NCI-H82 (cell line): Measurements from ENCODE around the gene CST5.
A peak's percentile ranks its signal among the peaks of the same experiment; 100 is the strongest.
"Not testable (repeated sequence)": the region's sequence is repeated elsewhere in the genome, so short reads cannot be mapped to it uniquely, and the experiment has no call there.

Experiments used
- DNase-seq: peaks from one replicate; lab custom pipeline; 2025; lab: John Stamatoyannopoulos, UW

CST5 gene

DNA sequence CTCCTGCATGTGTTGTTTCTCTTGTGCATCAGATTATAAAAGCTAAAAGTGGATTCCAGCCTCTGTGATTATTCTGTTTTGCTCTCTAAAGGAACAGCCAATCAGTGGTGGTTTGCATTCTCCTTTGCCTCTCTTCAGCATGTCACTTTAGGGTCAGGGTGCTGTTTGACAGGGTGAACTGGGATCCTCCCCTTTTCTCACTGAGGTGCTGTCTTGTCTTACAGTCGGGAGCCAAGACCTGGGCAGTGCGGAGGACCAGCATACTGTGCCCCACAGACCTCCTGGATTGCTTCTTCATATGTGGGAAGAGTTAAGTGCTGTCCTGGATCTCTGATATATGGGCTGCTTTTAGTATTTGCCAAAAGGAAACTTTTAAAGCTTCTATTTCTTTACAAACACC lies 37.9 kb downstream of the CST5 start:
- no peak for DNase-seq

DNA sequence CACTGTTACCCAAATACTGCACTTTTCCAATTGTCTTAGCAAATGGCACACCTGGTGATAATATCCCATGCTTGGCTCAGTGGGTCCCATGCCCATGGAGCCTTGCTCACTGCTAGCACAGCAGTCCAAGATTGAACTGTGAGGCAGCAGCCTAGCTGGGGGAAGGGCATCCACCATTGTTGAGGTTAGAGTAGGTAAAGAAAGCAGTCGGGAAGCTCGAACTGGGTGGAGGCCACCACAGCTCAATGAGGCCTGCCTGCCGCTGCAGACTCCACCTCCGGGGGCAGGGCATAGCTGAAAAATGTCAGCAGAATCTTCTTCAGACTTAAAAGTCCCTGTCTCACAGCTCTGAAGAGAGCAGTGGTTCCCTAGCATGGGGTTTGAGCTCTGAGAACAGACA lies 43.8 kb downstream of the CST5 start:
- DNase-seq: no peak

DNA sequence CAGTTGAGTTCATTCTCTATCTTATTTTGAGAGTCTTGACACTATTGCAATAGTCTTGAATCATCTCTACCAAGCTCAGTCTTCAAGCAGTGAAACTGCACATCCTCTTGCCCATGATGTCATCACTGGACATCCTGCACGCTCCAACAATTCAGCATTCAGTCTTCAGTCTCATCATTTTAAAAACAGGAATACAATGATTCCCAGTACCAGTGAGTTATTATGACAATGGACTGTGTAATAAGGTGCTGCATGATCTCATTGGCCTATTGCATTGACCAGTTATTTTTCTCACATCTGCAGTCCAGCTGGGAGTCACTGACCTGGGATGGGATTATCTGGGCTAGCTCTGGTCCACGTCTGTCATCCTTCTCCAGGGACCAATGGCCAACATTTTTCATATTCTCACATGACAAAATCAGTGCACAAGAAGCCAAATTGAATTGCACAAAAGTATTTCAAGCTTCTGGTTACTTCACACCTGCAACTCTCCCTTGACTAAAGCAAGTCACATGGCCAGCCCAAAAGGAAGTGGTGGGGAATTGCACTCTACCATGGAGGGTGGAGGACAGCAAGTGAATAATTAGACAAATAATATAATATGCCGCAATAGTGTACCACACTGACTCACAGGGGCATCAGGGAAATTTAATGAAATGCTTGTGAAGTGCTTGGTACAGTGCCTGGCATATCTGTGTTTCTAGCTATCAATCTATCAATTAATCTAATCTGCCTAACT lies 46.6 kb downstream of the CST5 start:
- DNase-seq: no peak

DNA sequence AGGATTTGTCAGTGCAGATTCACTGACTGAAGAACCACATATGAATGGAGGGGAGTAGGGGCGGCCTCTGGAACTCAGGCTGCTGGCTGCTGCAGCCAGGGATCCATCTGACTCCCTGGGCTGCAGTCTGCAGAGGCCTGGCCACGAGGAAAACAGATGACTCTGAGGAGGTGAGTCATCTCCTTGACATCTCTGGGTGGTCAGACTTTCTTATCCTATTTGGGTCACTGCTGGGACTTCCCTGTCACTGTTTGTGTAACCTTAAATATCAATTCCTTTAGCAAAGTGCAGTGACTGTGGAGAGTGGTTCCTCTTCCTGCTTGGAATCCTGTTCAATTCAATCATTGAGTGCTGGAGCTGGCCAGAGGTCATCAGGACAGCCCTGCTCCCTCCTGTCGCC lies 47.6 kb downstream of the CST5 start:
- not testable (repeated sequence) for DNase-seq

DNA sequence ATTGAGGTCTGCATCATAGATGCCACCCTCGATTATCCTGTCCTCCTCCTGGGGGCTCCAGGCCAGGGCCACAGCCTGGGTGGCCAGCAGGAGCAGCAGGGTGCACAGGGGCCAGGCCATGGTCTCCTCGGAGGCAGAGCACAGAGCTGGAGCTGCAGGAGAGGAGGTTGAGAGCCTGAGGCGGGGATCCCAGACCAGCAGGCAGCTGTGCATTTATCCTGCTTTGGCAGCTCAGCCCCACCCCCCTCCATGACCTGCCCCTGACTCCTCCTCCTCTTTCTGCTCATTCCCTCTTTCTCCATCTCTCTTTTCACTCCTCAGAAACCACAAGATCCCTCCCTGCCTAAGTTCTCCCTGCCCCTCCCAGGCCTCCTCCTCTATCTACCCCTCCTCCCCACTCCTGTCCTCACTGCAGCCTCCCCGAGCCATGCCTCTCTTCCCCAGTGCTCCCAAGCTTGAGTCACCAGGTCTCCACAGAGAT lies 53.0 kb downstream of the CST5 start, which contains the start of gene CST2:
TSS of gene CST2 (minus strand) at position 189 of the 481 bp plus-strand sequence. CDS start at position 120, 69 bp downstream.
- peak; percentile 26 for DNase-seq
